Measurements from ENCODE around the gene R3HCC1L.
A peak's percentile ranks its signal among the peaks of the same experiment; 100 is the strongest.

R3HCC1L gene

GRCh38 chr10:98258683-98259454 is 124.4 kb downstream of the R3HCC1L start (continued):
- TF ChIP-seq HIC1 (tag by site-specific recombination; IDR thresholded peaks at IDR 0.05) (peak; percentile 94), ZNF274 (IDR thresholded peaks at IDR 0.05; ENCODE audit: low read length) (no peak), ZNF274 (tag by site-specific recombination; IDR thresholded peaks at IDR 0.05; ENCODE audit: borderline replicate concordance) (no peak), ZNF19 (tag by site-specific recombination; IDR thresholded peaks at IDR 0.05; ENCODE audit: low read depth) (no peak), ZNF510 (tag by site-specific recombination; IDR thresholded peaks at IDR 0.05; ENCODE audit: insufficient replicate concordance) (no peak), ZFP69B (tag by site-specific recombination; IDR thresholded peaks at IDR 0.05) (peak; percentile 42; the same call in 1 of the 2 replicates), ZNF473 (tag by site-specific recombination; IDR thresholded peaks at IDR 0.05) (no peak), ZNF777 (tag by site-specific recombination; IDR thresholded peaks at IDR 0.05; ENCODE audit: borderline replicate concordance) (no peak), ZNF639 (tag by site-specific recombination; IDR thresholded peaks at IDR 0.05) (peak; percentile 56; the same call in 1 of the 2 replicates), REPIN1 (tag by site-specific recombination; IDR thresholded peaks at IDR 0.05; ENCODE audit: low read depth) (no peak), ZNF544 (tag by site-specific recombination; IDR thresholded peaks at IDR 0.05) (no peak), ZBTB26 (tag by site-specific recombination; optimal IDR thresholded peaks at IDR 0.05) (no peak), ZFP37 (tag by site-specific recombination; IDR thresholded peaks at IDR 0.05) (peak; percentile 47; the same call in 1 of the 2 replicates), ZNF626 (tag by site-specific recombination; IDR thresholded peaks at IDR 0.05) (no peak), ZNF548 (tag by site-specific recombination; IDR thresholded peaks at IDR 0.05) (peak; percentile 93), ZNF416 (tag by site-specific recombination; IDR thresholded peaks at IDR 0.05) (no peak), ZSCAN16 (tag by site-specific recombination; IDR thresholded peaks at IDR 0.05) (no peak), SALL2 (tag by site-specific recombination; IDR thresholded peaks at IDR 0.05; ENCODE audit: borderline replicate concordance) (no peak), MZF1 (tag by site-specific recombination; IDR thresholded peaks at IDR 0.05; ENCODE audit: borderline replicate concordance) (no peak), BCL6B (tag by site-specific recombination; IDR thresholded peaks at IDR 0.05) (no peak), ZNF280D (tag by site-specific recombination; IDR thresholded peaks at IDR 0.05) (no peak), ZNF449 (tag by site-specific recombination; IDR thresholded peaks at IDR 0.05) (no peak), KLF8 (tag by site-specific recombination; IDR thresholded peaks at IDR 0.05) (peak; percentile 62), PATZ1 (tag by site-specific recombination; IDR thresholded peaks at IDR 0.05) (peak; percentile 39; the same call in 1 of the 2 replicates), WT1 (tag by site-specific recombination; IDR thresholded peaks at IDR 0.05) (peak; percentile 50), TRIM28 (IDR thresholded peaks at IDR 0.05; ENCODE audit: borderline replicate concordance, low read length) (no peak)

Data from HEK293 (cell line).